GM19193 (cell line): ENCODE data around the gene ADARB2.

Experiments
- POLR2A ChIP-seq: IDR thresholded peaks from 4 replicates; pipeline ENCODE4 v1.6.1; 2011; ENCODE audit not compliant: insufficient read depth, insufficient read length; ENCODE audit errors: extremely low read depth

ADARB2 gene

GRCh38 chr10:1737222-1738061 lies at the start of gene ADARB2:
Gene ADARB2 (minus strand): TSS chr10:1737525.
- peak; percentile 74 for TF ChIP-seq POLR2A

DNA sequence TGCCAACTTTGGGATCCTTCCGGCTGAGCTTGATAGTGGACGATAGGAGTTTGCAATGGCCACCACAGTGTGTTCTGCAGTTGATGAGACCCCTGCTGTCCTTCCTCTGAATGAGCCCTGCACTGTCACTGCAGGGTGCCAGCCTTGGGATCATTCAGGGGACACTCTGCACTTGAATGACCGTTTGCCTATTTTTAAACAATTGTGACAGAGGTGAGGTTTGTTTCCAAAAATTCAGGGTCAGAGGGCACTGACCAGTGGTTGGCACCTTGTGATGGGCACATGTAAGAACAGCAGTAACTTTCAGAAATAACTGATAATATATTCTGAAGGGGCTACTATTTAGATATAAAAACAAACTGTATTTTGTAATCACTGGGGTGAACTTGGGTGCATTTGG lies 48.5 kb upstream of the ADARB2 start:
- TF ChIP-seq POLR2A: no peak

GRCh38 chr10:1782841-1783240 lies 45.5 kb upstream of the ADARB2 start:
- TF ChIP-seq POLR2A: no peak

DNA sequence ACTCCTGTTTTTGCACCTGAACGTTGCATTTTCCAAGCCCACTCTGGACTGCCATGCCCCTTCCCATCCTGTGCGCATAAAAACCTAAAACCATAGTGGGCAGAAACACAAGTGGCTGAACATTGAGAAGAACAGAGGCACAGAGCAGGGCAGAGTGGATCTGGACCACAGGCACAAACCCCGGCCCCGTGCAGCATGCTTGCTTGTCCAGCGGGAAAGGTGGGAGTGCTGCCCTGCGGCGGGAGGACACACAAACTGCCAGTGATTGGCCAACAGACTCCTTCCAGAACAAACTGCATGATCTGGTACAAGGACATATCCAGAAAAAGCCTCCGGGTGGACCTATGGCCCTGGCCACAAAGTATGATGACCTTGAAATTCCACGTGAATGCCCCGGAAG lies 42.5 kb upstream of the ADARB2 start:
- TF ChIP-seq POLR2A: no peak

- TF ChIP-seq POLR2A: no peak
These were observed 41.1 kb upstream of the ADARB2 start for GRCh38 chr10:1778375-1778969.

DNA sequence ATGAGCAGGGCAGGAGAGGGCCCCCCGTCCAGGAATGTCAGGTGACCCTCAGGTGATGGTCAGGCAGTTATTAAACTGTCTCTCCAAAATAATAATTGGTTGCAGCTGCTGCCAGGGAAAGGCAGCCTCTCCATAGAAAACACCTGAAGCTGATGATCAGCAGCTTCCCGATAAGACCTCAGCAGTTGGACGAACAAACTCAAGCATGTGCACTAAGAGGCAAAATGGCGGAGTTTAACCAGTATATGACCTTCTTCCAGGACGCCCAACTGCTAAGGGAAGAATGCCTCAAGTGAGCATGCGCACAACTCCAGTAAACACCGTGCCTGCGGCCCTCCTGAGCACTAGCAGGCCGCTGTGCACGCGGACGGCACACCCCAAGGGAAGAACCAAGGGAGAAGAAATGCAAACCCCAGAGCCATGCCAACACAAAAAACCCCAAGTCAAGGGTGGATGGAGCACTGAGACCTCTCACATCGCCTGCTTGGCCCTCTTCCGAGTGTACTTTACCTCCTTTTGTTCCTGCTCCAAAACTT lies 38.9 kb upstream of the ADARB2 start:
- TF ChIP-seq POLR2A: no peak

GRCh38 chr10:1774796-1775195 lies 37.5 kb upstream of the ADARB2 start:
- TF ChIP-seq POLR2A: no peak

DNA sequence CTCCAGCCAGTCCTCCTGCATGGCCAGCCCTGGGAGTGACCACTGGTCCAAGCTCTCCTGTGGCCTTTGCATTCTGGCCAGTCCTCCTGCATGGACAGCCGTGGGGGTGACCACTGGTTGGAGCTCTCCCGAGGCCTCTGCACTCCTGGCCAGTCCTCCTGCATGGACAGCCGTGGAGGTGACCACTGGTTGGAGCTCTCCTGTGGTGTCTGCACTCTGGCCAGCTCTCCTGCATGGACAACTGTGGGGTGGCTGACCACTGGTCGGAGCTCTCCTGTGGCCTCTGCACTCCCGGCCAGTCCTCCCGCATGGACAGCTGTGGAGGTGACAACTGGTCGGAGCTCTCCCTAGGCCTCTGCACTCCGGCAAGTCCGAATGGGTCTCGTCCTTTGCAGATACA lies 28.7 kb upstream of the ADARB2 start:
- no peak for TF ChIP-seq POLR2A

DNA sequence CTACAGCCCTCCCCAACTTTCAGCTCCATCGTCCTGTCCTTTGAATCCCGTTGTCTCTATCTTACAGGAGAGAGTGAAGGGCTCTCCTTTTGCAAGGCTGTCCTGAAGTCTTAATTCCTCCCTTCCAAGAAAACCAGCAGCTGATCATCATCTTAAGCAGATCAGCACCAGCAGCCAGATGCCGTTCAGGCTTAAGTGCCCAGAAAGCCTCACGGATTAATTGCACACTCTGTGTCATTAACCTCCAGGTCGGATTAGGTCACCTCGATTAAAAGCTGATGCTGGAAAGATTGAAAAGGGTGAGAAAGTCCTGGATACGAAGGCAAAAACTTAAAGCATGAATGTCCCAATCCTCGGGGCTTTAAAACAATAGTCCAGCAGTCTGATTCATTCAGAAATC lies 24.8 kb upstream of the ADARB2 start:
- no peak for TF ChIP-seq POLR2A

- TF ChIP-seq POLR2A: no peak
These were observed 17.3 kb upstream of the ADARB2 start for GRCh38 chr10:1754506-1755153.

DNA sequence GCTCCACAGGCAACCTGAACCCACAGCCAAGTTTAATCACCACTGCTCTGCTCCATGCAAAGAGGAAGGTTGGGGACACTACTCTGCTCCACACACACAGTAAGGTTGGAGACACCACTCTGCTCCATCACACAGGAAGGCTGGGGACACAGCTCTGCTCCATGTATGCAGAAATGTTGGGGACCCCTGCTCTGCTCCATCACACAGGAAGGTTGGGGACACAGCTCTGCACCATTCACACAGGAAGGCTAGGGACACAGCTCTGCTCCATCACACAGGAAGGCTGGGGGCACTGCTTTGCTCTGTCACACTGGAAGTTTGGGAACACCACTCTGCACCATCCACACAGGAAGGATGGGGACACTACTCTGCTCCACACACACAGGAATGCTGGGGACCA lies 14.8 kb upstream of the ADARB2 start:
- TF ChIP-seq POLR2A: no peak

DNA sequence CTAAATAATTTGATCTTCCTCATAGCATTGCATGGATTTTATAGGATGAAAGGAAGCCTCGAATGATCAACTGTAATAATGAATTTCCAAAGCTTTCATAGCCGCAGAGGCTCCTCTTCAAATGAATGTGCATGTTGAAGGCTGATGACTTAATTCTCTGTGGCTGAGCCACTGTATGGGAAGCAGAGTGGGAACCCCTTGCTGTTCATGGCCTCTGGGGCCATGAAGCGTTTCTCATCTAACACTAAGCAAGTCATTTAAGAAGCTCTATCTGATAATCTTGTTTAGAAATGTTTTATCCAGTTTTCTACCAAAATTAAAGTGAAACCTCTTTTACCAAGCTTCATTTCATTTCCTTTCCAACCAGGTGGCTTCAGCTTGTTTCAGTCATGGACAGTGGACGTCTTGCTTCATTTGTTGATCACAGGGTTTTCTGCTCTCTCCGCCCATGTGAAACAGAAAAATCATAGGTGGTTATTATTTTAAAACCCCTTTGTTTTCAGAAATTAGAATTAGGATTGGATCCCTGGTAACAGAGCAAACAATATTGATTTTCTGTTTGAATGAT lies 10.3 kb upstream of the ADARB2 start:
- no peak for TF ChIP-seq POLR2A

- no peak for TF ChIP-seq POLR2A
These were observed 9.5 kb upstream of the ADARB2 start for GRCh38 chr10:1746796-1747195.

- TF ChIP-seq POLR2A: no peak
These were observed 8.6 kb upstream of the ADARB2 start for GRCh38 chr10:1745780-1746456.

DNA sequence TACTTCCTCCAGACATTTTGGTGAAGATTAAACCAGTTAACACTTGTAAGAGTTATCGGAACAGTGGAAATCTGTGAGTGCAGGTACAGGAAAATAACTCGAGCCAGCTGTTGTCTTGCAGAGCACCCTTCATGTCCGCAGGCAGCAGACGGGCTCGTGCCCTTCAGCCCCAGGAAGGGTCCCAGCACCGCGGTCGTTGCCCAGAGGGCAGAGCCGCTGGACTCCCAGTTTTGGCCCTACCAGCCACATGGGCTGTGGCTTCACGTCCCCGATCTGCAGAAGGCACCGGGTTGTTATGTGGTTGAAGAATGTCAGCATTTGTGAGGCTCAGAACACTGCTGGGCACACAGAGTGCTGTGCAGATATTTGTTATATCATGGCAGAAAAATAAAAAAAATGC lies 7.2 kb upstream of the ADARB2 start:
- TF ChIP-seq POLR2A: no peak

DNA sequence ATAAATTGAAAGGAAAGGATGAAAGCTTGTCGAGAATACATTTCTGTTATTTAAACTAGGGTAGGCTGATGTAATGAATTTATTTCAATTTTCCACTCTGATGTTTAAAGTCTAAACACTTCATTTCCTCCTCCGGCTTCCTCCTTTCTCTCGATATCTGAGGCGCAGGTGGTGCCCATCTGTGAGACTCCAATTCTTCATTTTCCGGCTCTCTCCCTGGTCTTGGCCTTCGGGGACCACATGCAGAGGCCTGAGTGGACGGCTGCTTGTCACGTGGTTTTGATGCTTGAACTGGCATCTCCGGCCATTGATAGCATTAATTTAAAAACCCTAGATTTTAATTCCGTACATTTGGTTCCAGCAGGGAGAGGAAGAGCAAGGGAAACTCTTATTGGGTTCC lies 5.8 kb upstream of the ADARB2 start:
- no peak for TF ChIP-seq POLR2A

DNA sequence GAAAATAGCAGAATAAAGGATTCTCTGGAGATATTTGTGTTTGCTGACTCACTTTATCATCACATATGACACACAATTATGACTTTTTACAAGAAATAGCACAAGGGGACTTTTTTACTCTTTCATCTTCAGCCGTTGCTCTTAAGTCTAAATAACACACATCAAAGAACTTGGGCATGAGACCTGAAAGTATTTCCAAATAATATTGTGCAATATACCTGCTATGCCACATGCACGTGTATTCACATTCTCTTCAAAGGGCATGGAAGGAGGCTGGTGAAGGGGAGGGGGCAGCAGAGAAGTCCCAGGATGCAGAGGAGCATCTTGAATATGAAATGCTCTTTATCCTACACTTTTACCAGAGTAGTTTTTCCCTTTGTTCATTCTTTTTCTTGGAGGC lies 4.1 kb upstream of the ADARB2 start:
- TF ChIP-seq POLR2A: no peak
